Mesenchymal stem cell (in vitro differentiated cells and primary cell): ENCODE measurements around the gene FAM111A.

ENCODE experiments used
- DNase-seq: peaks from one replicate; pipeline ENCODE4 v3.0.0-alpha.2; 2013
- H2AFZ ChIP-seq: one replicate; pipeline ENCODE4 v1.6.1; 2013; ENCODE audit warnings: low read depth, mild to moderate bottlenecking, control low read depth, inconsistent platforms, low read length, moderate library complexity
- H2AK5ac ChIP-seq: 2 replicates; pipeline ENCODE4 v1.6.1; 2013; ENCODE audit warnings: low read length, moderate library complexity, mild to moderate bottlenecking, inconsistent platforms; ENCODE audit not compliant: severe bottlenecking
- H2BK120ac ChIP-seq: one replicate; pipeline ENCODE4 v1.6.1; 2013; ENCODE audit warnings: low read depth, mild to moderate bottlenecking, inconsistent platforms, low read length, moderate library complexity
- H2BK12ac ChIP-seq, 2 experiments: one replicate each; pipeline ENCODE4 v1.6.1; 2013; ENCODE audit warnings: inconsistent platforms in 2 of 2, low read length in 2 of 2, mild to moderate bottlenecking in 2 of 2, moderate library complexity in 2 of 2, control low read depth in 1 of 2
- H2BK15ac ChIP-seq: one replicate; pipeline ENCODE4 v1.6.1; 2013; ENCODE audit warnings: mild to moderate bottlenecking, low read depth, inconsistent platforms; ENCODE audit not compliant: poor library complexity, severe bottlenecking
- H2BK5ac ChIP-seq: 2 replicates; pipeline ENCODE4 v1.6.1; 2013; ENCODE audit warnings: low read depth, mild to moderate bottlenecking, low read length, control low read depth, inconsistent platforms; ENCODE audit not compliant: poor library complexity, severe bottlenecking
- H3K14ac ChIP-seq, 2 experiments: one replicate each; pipeline ENCODE4 v1.6.1; 2013; ENCODE audit warnings: inconsistent platforms in 2 of 2, low read length in 2 of 2, control low read depth in 1 of 2, mild to moderate bottlenecking in 1 of 2, moderate library complexity in 1 of 2
- H3K18ac ChIP-seq, 2 experiments: one replicate each; pipeline ENCODE4 v1.6.1; 2013; ENCODE audit warnings: inconsistent platforms in 2 of 2, low read length in 2 of 2, control low read depth in 1 of 2, low read depth in 1 of 2, mild to moderate bottlenecking in 1 of 2
- H3K23ac ChIP-seq, 2 experiments: one replicate each; pipeline ENCODE4 v1.6.1; 2013; ENCODE audit warnings: inconsistent platforms in 2 of 2, low read length in 2 of 2, mild to moderate bottlenecking in 2 of 2, moderate library complexity in 2 of 2, control low read depth in 1 of 2
- H3K27ac ChIP-seq: 2 replicates; pipeline ENCODE4 v1.5.1; 2013; ENCODE audit warnings: mild to moderate bottlenecking, moderate library complexity, low read length, control low read depth, inconsistent platforms; ENCODE audit not compliant: poor library complexity, severe bottlenecking
- H3K27me3 ChIP-seq, 2 experiments: 2 replicates each; pipeline versions ENCODE4 v1.6.1 to v1.7.0; 2013; ENCODE audit warnings: low read length in 2 of 2, mild to moderate bottlenecking in 2 of 2, moderate library complexity in 2 of 2, control low read depth in 1 of 2, inconsistent platforms in 1 of 2; ENCODE audit not compliant: control insufficient read depth in 1 of 2, insufficient read depth in 1 of 2
- H3K36me3 ChIP-seq, 2 experiments: 2 replicates each; pipeline versions ENCODE4 v1.6.1 to v1.7.0; 2013; ENCODE audit warnings: low read length in 2 of 2, control low read depth in 1 of 2, inconsistent platforms in 1 of 2, low read depth in 1 of 2, mild to moderate bottlenecking in 1 of 2; ENCODE audit not compliant: insufficient read depth in 2 of 2, control insufficient read depth in 1 of 2
- H3K4ac ChIP-seq, 2 experiments: one replicate each; pipeline ENCODE4 v1.6.1; 2013; ENCODE audit warnings: inconsistent platforms in 2 of 2, low read length in 2 of 2, mild to moderate bottlenecking in 2 of 2, moderate library complexity in 2 of 2, control low read depth in 1 of 2, low read depth in 1 of 2
- H3K4me1 ChIP-seq: 2 replicates; pipeline ENCODE4 v1.6.1; 2013; ENCODE audit warnings: low read depth, low read length, control low read depth; ENCODE audit not compliant: control insufficient read depth, insufficient read depth
- H3K4me2 ChIP-seq: 2 replicates; pipeline ENCODE4 v1.6.1; 2013; ENCODE audit warnings: low read length, mild to moderate bottlenecking, inconsistent platforms; ENCODE audit not compliant: poor library complexity, severe bottlenecking
- H3K4me3 ChIP-seq, 2 experiments: 2 replicates each; pipeline versions ENCODE4 v1.5.1 to v1.7.0; 2013; ENCODE audit warnings: low read length in 2 of 2, mild to moderate bottlenecking in 2 of 2, control low read depth in 1 of 2, low read depth in 1 of 2; ENCODE audit not compliant: insufficient read depth in 1 of 2
- H3K79me1 ChIP-seq: replicated peaks from 2 replicates; pipeline ENCODE4 v1.6.1; 2013; ENCODE audit warnings: mild to moderate bottlenecking, control low read depth, low read length, inconsistent platforms; ENCODE audit not compliant: poor library complexity, severe bottlenecking
- H3K9ac ChIP-seq: 2 replicates; pipeline ENCODE4 v1.7.0; 2013; ENCODE audit warnings: mild to moderate bottlenecking, low read length, moderate library complexity
- H3K9me3 ChIP-seq: 2 replicates; pipeline ENCODE4 v1.7.0; 2013; ENCODE audit warnings: mild to moderate bottlenecking, low read length; ENCODE audit not compliant: control insufficient read depth
- H4K8ac ChIP-seq: one replicate; pipeline ENCODE4 v1.6.1; 2013; ENCODE audit warnings: inconsistent platforms, mild to moderate bottlenecking, low read length, moderate library complexity
- H4K91ac ChIP-seq: one replicate; pipeline ENCODE4 v1.6.1; 2013; ENCODE audit warnings: mild to moderate bottlenecking, low read length, inconsistent platforms
- WGBS: methylation state at CpG from one replicate; pipeline ENCODE4 v1.1.7; 2013; ENCODE audit warnings: mixed read lengths; 5-methylcytosine and 5-hydroxymethylcytosine counted together

The FAM111A gene

GRCh38 chr11:59141673-59142460, 789 bp upstream of the FAM111A start:
- H3K9ac ChIP-seq: peak overlapping the region; percentile 93
- H4K91ac ChIP-seq: no peak overlapping the region
- peak overlapping the region; percentile 77 to 85 for H3K4me3 ChIP-seq
- H3K4me2 ChIP-seq: peak overlapping the region; percentile 89
- peak overlapping the region; percentile 98 for H3K27ac ChIP-seq
- H3K4ac ChIP-seq: no peak overlapping the region
- H2AK5ac ChIP-seq: no peak overlapping the region
- peaks cover 9% of the 10 kb centered on the region for H3K4me1 ChIP-seq
- no peak overlapping the region for H2BK12ac ChIP-seq
- WGBS: 33% methylated on average over 3 of the region's 3 CpGs
- peak overlapping the region; percentile 85 for H2AFZ ChIP-seq
- no peaks in the 10 kb centered on the region for H3K9me3 ChIP-seq
- no peak overlapping the region for H2BK15ac ChIP-seq
- H3K14ac ChIP-seq: no peak overlapping the region
- H3K36me3 ChIP-seq: peaks cover 3 to 14% of the 10 kb centered on the region in 2 experiments
- H3K18ac ChIP-seq: no peak overlapping the region
- H2BK5ac ChIP-seq: no peak overlapping the region
- no peaks in the 10 kb centered on the region for H3K27me3 ChIP-seq
- peaks cover 9% of the 10 kb centered on the region for H3K79me1 ChIP-seq
- peak overlapping the region; percentile 71 for H4K8ac ChIP-seq
- DNase-seq: no peak
- H3K23ac ChIP-seq: no peak overlapping the region
- no peak overlapping the region for H2BK120ac ChIP-seq

GRCh38 chr11:59144096-59144495, 1.4 kb downstream of the FAM111A start:
- Histone ChIP-seq H3K4me2 (peak overlapping the region; percentile 93), H2BK120ac (no peak overlapping the region), H2BK12ac (no peak overlapping the region), H3K23ac (no peak overlapping the region), H4K91ac (no peak overlapping the region), H2BK5ac (no peak overlapping the region), H3K4me1 (peaks cover 9% of the 10 kb centered on the region), H3K14ac (no peak overlapping the region), H3K27ac (peak overlapping the region; percentile 57), H2BK15ac (no peak overlapping the region), H3K79me1 (peaks cover 11% of the 10 kb centered on the region), H3K9me3 (no peaks in the 10 kb centered on the region), H3K9ac (peak overlapping the region; percentile 93), H3K4me3 (peak overlapping the region in 1 of 2 experiments; percentile 85), H3K27me3 (no peaks in the 10 kb centered on the region), H4K8ac (no peak overlapping the region), H2AK5ac (no peak overlapping the region), H3K4ac (no peak overlapping the region), H3K18ac (no peak overlapping the region), H2AFZ (no peak overlapping the region), H3K36me3 (peaks cover 0 to 12% of the 10 kb centered on the region in 2 experiments)
- 81% methylated on average over 1 of the region's 1 CpG for WGBS
- DNase-seq: no peak

- H3K14ac ChIP-seq: no peak overlapping the region
- no peak overlapping the region for H3K23ac ChIP-seq
- peak; percentile 87 for DNase-seq
- H4K91ac ChIP-seq: peak overlapping the region; percentile 41
- WGBS: under 1% methylated on average over 39 of the region's 39 CpGs
- H2BK15ac ChIP-seq: peak overlapping the region; percentile 45
- H4K8ac ChIP-seq: peak overlapping the region; percentile 48
- H2AK5ac ChIP-seq: no peak overlapping the region
- peak overlapping the region in 1 of 2 experiments; percentile 57 for H3K18ac ChIP-seq
- no peak overlapping the region for H2BK12ac ChIP-seq
- H3K9me3 ChIP-seq: no peaks in the 10 kb centered on the region
- peak overlapping the region; percentile 61 to 85 for H3K4me3 ChIP-seq
- peak overlapping the region; percentile 6 for H2AFZ ChIP-seq
- H2BK120ac ChIP-seq: no peak overlapping the region
- H2BK5ac ChIP-seq: no peak overlapping the region
- peaks cover 11% of the 10 kb centered on the region for H3K79me1 ChIP-seq
- peaks cover 0 to 16% of the 10 kb centered on the region in 2 experiments for H3K36me3 ChIP-seq
- peaks cover 9% of the 10 kb centered on the region for H3K4me1 ChIP-seq
- no peak overlapping the region for H3K4ac ChIP-seq
- H3K27ac ChIP-seq: peak overlapping the region; percentile 57
- no peaks in the 10 kb centered on the region for H3K27me3 ChIP-seq
- peak overlapping the region; percentile 93 for H3K4me2 ChIP-seq
- H3K9ac ChIP-seq: peak overlapping the region; percentile 93
Measured at GRCh38 chr11:59144579-59145345, 2.1 kb downstream of the FAM111A start.

- no peak overlapping the region for H2BK5ac ChIP-seq
- no peak overlapping the region for H3K27ac ChIP-seq
- no peak overlapping the region for H4K8ac ChIP-seq
- H4K91ac ChIP-seq: no peak overlapping the region
- peak; percentile 57 for DNase-seq
- H3K9ac ChIP-seq: peak overlapping the region; percentile 93
- H2AK5ac ChIP-seq: no peak overlapping the region
- peak overlapping the region in 1 of 2 experiments; percentile 85 for H3K4me3 ChIP-seq
- H2BK120ac ChIP-seq: no peak overlapping the region
- no peak overlapping the region for H3K4ac ChIP-seq
- H2BK15ac ChIP-seq: no peak overlapping the region
- 28% methylated on average over 3 of the region's 4 CpGs for WGBS
- no peak overlapping the region for H3K4me2 ChIP-seq
- no peak overlapping the region for H3K14ac ChIP-seq
- no peaks in the 10 kb centered on the region for H3K9me3 ChIP-seq
- no peaks in the 10 kb centered on the region for H3K27me3 ChIP-seq
- H2BK12ac ChIP-seq: no peak overlapping the region
- H3K18ac ChIP-seq: no peak overlapping the region
- H3K36me3 ChIP-seq: peaks cover 0 to 22% of the 10 kb centered on the region in 2 experiments
- peaks cover 9% of the 10 kb centered on the region for H3K79me1 ChIP-seq
- H3K4me1 ChIP-seq: peaks cover 9% of the 10 kb centered on the region
- no peak overlapping the region for H2AFZ ChIP-seq
- H3K23ac ChIP-seq: no peak overlapping the region
Measured at GRCh38 chr11:59145534-59145933, 2.9 kb downstream of the FAM111A start.
